GM12878 (cell line): ENCODE data around the gene SMARCA4.
"Not testable (repeated sequence)": the region's sequence is repeated elsewhere in the genome, so short reads cannot be mapped to it uniquely, and the experiment has no call there.

Source experiments
- CHD2 ChIP-seq: IDR thresholded peaks from 2 replicates; pipeline ENCODE4 v1.6.1; 2011; ENCODE audit warnings: low read depth, low read length, improper control_type of control experiment, borderline replicate concordance
- CHD4 ChIP-seq: fragments of 200-600 bp; sonication (generic); IDR thresholded peaks from 2 replicates; pipeline ENCODE4 v1.6.1; 2016; ENCODE audit warnings: mild to moderate bottlenecking
- HCFC1 ChIP-seq: fragments of 150-350 bp; IDR thresholded peaks from 2 replicates; pipeline ENCODE4 v1.6.1; 2014; ENCODE audit warnings: low read length
- HDGF ChIP-seq: fragments of 450-650 bp; IDR thresholded peaks from 2 replicates; pipeline ENCODE4 v1.6.1; 2016; ENCODE audit warnings: antibody characterized with exemption
- MYC ChIP-seq: IDR thresholded peaks from 2 replicates; pipeline ENCODE4 v1.6.1; 2011; ENCODE audit warnings: mild to moderate bottlenecking, low read length, moderate library complexity, inconsistent platforms; ENCODE audit not compliant: insufficient read depth, insufficient replicate concordance, insufficient read length, severe bottlenecking
- RAD21 ChIP-seq: IDR thresholded peaks from 2 replicates; pipeline ENCODE4 v1.6.1; 2011; ENCODE audit warnings: mild to moderate bottlenecking, low read depth, low read length, moderate library complexity; ENCODE audit not compliant: insufficient read depth
- ZNF207 ChIP-seq: fragments of 450-650 bp; IDR thresholded peaks from 2 replicates; pipeline ENCODE4 v1.6.1; 2014; ENCODE audit warnings: antibody characterized with exemption, mild to moderate bottlenecking, borderline replicate concordance
- ZNF24 ChIP-seq: fragments of 450-650 bp; IDR thresholded peaks from 2 replicates; pipeline ENCODE4 v1.6.1; 2017; ENCODE audit warnings: antibody characterized with exemption, mild to moderate bottlenecking
- TF ChIP-seq, protein P1 (sequence below), 3 experiments: IDR thresholded peaks in 2 of 3; conservative IDR thresholded peaks in 1 of 3; 2 replicates each; pipeline ENCODE4 v1.5.1; 2011; ENCODE audit warnings: low read depth in 3 of 3, low read length in 3 of 3, mild to moderate bottlenecking in 3 of 3, control low read depth in 2 of 3, moderate library complexity in 2 of 3, inconsistent platforms in 1 of 3, mixed read lengths in 1 of 3; ENCODE audit not compliant: control insufficient read depth in 2 of 3, insufficient read depth in 1 of 3; ENCODE audit errors: extremely low read depth in 1 of 3
- TF ChIP-seq, protein P2 (sequence below): IDR thresholded peaks from 2 replicates; pipeline ENCODE4 v1.6.1; 2012; ENCODE audit warnings: mild to moderate bottlenecking, low read depth, low read length

GRCh38 chr19:10992174-10992573 lies 31.3 kb downstream of the SMARCA4 start:
- TF ChIP-seq, protein P1, sequence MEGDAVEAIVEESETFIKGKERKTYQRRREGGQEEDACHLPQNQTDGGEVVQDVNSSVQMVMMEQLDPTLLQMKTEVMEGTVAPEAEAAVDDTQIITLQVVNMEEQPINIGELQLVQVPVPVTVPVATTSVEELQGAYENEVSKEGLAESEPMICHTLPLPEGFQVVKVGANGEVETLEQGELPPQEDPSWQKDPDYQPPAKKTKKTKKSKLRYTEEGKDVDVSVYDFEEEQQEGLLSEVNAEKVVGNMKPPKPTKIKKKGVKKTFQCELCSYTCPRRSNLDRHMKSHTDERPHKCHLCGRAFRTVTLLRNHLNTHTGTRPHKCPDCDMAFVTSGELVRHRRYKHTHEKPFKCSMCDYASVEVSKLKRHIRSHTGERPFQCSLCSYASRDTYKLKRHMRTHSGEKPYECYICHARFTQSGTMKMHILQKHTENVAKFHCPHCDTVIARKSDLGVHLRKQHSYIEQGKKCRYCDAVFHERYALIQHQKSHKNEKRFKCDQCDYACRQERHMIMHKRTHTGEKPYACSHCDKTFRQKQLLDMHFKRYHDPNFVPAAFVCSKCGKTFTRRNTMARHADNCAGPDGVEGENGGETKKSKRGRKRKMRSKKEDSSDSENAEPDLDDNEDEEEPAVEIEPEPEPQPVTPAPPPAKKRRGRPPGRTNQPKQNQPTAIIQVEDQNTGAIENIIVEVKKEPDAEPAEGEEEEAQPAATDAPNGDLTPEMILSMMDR (IDR thresholded peaks at IDR 0.05 in 2 of 3, conservative IDR thresholded peaks at IDR 0.05 in 1 of 3; ENCODE audit: control insufficient read depth in 2 of 3, extremely low read depth in 1 of 3, insufficient read depth in 1 of 3, low read depth in 3 of 3, low read length in 3 of 3), result not testable (repeated sequence)
- TF ChIP-seq, protein P2, sequence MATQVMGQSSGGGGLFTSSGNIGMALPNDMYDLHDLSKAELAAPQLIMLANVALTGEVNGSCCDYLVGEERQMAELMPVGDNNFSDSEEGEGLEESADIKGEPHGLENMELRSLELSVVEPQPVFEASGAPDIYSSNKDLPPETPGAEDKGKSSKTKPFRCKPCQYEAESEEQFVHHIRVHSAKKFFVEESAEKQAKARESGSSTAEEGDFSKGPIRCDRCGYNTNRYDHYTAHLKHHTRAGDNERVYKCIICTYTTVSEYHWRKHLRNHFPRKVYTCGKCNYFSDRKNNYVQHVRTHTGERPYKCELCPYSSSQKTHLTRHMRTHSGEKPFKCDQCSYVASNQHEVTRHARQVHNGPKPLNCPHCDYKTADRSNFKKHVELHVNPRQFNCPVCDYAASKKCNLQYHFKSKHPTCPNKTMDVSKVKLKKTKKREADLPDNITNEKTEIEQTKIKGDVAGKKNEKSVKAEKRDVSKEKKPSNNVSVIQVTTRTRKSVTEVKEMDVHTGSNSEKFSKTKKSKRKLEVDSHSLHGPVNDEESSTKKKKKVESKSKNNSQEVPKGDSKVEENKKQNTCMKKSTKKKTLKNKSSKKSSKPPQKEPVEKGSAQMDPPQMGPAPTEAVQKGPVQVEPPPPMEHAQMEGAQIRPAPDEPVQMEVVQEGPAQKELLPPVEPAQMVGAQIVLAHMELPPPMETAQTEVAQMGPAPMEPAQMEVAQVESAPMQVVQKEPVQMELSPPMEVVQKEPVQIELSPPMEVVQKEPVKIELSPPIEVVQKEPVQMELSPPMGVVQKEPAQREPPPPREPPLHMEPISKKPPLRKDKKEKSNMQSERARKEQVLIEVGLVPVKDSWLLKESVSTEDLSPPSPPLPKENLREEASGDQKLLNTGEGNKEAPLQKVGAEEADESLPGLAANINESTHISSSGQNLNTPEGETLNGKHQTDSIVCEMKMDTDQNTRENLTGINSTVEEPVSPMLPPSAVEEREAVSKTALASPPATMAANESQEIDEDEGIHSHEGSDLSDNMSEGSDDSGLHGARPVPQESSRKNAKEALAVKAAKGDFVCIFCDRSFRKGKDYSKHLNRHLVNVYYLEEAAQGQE, result not testable (repeated sequence)
- not testable (repeated sequence) for TF ChIP-seq CHD4, RAD21, HCFC1, MYC, ZNF24, CHD2, HDGF, ZNF207
